NB4 (cell line): ENCODE measurements around the gene SPARC.

Experiments
- DNase-seq: peaks from one replicate; pipeline ENCODE4 v3.0.0; 2010; ENCODE audit warnings: low read depth
- H3K4me3 ChIP-seq: one replicate; pipeline ENCODE4 v1.5.1; 2011; ENCODE audit warnings: mild to moderate bottlenecking, low read depth, low read length, moderate library complexity
- MYC ChIP-seq: IDR thresholded peaks from 2 replicates; pipeline ENCODE4 v1.6.1; 2011; ENCODE audit warnings: low read depth, low read length
- POLR2A ChIP-seq: IDR thresholded peaks from 2 replicates; pipeline ENCODE4 v1.6.1; 2011; ENCODE audit warnings: mild to moderate bottlenecking; ENCODE audit not compliant: insufficient read length; ENCODE audit errors: extremely low read depth
- TF ChIP-seq, protein P1 (sequence below): IDR thresholded peaks from 2 replicates; pipeline ENCODE4 v1.6.1; 2011; ENCODE audit warnings: low read depth, low read length
- TF ChIP-seq, protein P2 (sequence below): IDR thresholded peaks from one replicate; pipeline ENCODE4 v1.5.1; 2012; ENCODE audit warnings: low read depth, low read length

Gene SPARC

DNA sequence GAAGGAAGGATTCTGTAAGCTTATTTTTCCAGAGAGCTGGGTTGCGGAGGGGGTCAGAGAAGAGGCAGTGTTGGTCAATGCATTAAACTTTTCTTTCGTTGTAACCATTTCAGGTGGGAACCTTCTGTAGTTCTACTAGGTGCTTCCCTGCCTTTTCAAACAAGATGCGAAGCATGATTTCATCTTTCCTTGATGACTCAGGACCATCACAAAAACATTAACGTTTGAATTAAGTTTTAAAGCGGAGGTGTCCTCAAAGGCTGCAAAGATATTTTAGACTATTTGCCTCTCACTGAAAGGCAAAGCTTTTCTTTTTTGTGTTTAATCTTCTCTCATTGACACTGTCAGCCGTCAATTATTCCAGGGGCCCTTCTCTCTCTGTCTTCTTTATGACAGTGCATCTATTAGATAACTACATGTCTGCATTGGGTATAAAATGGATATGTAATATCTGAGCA is 69.3 kb downstream of the SPARC start:
- DNase-seq: no peak
- H3K4me3 ChIP-seq: no peak overlapping the region
- TF ChIP-seq, protein P1, sequence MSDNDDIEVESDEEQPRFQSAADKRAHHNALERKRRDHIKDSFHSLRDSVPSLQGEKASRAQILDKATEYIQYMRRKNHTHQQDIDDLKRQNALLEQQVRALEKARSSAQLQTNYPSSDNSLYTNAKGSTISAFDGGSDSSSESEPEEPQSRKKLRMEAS: no peak
- TF ChIP-seq MYC (no peak), POLR2A (no peak)
- TF ChIP-seq, protein P2, sequence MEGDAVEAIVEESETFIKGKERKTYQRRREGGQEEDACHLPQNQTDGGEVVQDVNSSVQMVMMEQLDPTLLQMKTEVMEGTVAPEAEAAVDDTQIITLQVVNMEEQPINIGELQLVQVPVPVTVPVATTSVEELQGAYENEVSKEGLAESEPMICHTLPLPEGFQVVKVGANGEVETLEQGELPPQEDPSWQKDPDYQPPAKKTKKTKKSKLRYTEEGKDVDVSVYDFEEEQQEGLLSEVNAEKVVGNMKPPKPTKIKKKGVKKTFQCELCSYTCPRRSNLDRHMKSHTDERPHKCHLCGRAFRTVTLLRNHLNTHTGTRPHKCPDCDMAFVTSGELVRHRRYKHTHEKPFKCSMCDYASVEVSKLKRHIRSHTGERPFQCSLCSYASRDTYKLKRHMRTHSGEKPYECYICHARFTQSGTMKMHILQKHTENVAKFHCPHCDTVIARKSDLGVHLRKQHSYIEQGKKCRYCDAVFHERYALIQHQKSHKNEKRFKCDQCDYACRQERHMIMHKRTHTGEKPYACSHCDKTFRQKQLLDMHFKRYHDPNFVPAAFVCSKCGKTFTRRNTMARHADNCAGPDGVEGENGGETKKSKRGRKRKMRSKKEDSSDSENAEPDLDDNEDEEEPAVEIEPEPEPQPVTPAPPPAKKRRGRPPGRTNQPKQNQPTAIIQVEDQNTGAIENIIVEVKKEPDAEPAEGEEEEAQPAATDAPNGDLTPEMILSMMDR: no peak

DNA sequence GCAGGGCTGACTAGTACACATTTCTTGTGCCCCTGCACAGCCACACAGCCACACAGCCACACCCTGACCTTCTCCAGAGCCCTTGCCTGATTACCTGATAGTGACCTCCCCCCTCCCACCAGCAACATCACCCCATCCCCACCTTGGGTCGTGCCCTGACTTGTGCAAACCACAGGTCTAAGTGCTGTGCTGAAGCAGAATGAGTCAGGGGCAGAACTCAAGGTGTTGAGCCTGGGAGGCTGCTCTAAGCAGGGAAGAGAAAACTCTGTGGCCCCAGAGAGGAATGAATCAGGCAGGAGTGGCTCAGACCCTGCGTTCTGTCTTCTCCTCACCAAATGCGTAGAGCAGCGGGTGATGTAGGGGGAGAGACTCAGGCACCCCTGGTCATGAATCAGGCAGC is 71.3 kb downstream of the SPARC start:
- TF ChIP-seq MYC: no peak
- TF ChIP-seq POLR2A: no peak
- TF ChIP-seq, protein P1: no peak
- DNase-seq: no peak
- no peak overlapping the region for H3K4me3 ChIP-seq

DNA sequence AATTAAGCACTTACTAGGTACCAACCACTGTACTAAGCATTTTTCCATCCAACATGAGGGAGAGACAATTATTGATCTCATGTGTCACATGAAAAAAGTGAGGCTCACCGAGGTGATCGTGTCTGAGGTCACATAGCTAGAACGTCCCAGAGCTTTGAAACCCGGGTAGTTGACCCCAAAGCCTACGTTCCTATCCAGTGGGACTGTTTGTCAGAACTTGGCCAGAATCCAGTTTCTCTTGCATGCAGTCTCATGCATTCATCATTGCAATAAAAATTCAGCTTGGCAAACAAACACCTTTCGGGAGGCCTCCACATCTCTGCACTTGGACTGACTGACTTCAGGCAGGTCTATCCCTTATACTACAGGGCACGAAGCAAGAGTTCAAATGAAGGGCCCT is 72.2 kb downstream of the SPARC start:
- TF ChIP-seq, protein P2: no peak
- no peak for TF ChIP-seq POLR2A
- H3K4me3 ChIP-seq: no peak overlapping the region
- DNase-seq: no peak

DNA sequence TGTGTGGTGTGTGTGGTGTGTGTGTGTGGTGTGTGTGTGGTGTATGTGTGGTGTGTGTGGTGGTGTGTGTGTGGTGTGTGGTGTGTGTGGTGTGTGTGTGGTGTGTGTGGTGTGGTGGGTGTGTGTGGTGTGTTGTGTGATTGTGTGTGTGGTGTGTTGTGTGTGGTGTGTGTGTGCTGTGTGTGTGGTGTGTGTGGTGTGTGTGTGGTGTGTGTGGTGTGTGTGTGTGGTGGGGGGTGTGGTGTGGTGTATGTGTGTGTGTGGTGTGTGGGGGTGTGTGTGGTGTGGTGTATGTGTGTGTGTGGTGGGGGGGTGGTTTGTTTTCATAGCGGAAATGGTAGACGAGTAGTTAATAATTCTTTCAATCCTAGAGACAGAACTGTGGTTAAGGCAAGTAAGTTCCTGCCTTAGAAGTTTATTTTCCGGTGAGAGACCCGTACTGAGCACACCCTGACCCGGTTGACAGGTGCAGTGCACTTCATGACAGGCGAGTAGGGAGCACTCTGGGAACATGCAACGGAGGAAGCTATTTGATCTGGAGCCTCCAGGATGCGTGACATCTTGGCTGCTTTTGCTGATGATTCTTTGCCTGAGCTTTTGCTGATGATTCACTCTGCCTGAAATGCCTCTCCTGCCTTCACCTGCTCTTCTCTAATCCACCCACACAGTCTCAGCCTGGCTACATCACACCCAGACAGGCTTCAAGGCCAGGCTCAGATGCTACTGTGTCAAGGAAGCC is 73.9 kb downstream of the SPARC start:
- DNase-seq: no peak
- TF ChIP-seq, protein P1: no peak
- TF ChIP-seq POLR2A (no peak), MYC (no peak)
- TF ChIP-seq, protein P2: no peak
- H3K4me3 ChIP-seq: no peak overlapping the region

DNA sequence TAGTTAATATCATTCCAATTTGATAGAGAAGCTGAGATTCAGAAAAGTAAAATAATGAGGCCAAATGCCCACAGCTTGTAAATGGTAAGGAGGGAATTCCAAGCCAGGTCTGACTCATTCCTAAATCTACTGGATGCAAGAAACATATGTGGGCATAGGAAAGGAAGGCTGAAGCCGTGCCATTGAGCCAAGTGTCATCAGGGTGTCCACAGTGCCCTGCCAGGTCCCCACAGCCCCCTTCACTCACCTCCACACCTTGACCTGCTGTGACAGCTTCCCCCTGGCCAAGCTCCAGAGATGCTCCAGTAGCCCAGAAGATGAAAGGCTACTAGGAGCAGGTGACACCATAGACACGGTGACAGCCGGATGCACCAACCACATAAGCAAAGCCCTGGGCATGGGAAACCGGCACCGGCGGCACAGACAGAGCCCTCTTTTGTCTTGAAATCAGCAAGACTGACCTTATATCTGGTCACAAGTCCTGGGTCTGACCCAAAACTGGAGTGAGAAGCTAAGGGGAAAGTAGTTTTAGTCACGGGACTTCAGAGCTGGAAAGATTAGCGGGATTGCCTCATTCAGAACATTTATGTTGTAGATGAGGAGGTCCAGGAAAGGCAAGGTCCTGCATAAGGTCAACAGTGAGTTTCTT is 75.5 kb downstream of the SPARC start:
- TF ChIP-seq, protein P1: no peak
- TF ChIP-seq, protein P2: no peak
- TF ChIP-seq MYC (no peak), POLR2A (no peak)
- no peak for DNase-seq

More for the DNA sequence above, 75.5 kb downstream of the SPARC start:
- H3K4me3 ChIP-seq: no peak overlapping the region
